GM21360 (cell line): ENCODE results near the gene SLC2A1.

Source experiments
- ATAC-seq: cut with Tn5 transposase; IDR thresholded peaks from one replicate; pipeline ENCODE4 v1.9.1; 2021; ENCODE audit warnings: mild to moderate bottlenecking, moderate library complexity; ENCODE audit not compliant: unreplicated experiment

SLC2A1 gene

DNA sequence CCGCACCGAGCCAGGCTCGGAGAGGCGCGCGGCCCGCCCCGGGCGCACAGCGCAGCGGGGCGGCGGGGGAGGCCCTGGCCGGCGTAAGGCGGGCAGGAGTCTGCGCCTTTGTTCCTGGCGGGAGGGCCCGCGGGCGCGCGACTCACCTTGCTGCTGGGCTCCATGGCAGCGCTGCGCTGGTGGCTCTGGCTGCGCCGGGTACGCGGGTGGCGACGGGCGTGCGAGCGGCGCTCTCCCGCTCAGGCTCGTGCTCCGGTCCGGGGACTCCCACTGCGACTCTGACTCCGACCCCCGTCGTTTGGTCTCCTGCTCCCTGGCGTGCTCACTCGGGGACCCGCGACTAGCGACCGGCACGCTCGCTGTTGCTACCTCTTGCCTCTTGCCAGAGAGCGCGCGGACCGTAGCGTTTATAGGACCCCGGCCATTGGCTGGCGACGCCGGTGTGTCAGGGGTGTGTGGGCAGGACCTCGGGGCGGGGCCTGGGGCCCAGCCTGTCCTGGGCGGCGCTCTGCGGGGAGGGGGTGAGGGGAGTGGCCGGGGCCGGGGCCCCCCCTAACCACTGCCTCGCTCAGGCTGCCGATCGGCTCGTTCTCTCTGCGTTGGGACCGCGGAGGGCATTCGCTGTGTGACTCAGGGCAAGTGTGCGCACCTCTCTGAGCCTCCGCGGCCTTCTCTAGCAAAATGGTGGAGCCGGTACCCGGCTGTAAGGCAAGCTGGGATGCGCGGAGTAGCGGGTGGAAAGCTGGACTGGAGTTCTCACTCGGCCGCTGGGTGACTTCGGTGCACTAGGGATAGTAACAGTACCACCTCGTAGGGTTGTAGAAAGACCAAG is at the start of gene SLC2A1:
Gene SLC2A1, minus strand, starts transcription at position 381 of the 832 bp plus-strand sequence. Its CDS starts 217 bp downstream, at position 164.
- ATAC-seq: peak; percentile 69

DNA sequence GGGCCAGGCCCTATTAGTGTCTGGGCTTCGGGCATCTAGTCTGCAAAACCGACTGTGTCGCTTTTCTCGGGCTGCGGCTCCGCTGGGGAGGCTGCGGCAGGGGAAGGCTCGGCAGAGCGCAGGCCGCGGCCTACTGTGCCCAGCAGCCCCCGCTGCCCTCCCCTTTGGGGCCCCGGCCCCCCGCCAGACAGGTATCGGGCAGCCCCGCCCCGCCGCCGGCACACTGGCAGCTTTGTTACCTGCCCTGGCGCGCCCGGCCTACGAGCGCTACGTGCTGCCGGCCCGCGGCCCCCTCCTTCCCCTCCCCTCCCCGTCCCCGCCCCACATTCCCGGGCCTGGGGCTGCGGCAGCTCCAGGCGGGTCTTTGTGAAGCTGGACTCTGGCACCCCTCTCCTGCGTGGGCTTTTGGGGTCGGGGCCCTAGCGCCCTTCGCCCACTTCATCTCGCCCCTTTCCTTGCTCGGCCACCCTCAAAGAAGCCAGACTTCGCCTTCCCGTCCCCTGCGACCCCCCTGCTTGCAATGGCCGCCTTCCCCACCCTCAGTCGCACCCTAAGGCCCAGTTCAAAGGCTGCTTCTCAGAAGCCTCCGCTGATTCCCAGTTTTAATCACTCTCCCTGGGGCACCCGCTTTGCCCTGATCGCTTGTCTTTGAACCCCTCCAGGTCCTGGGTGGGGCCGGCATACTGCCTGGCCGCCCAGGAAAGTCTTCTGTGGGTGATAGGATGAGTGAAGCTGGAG is 48.9 kb upstream of the SLC2A1 start:
- no peak for ATAC-seq

DNA sequence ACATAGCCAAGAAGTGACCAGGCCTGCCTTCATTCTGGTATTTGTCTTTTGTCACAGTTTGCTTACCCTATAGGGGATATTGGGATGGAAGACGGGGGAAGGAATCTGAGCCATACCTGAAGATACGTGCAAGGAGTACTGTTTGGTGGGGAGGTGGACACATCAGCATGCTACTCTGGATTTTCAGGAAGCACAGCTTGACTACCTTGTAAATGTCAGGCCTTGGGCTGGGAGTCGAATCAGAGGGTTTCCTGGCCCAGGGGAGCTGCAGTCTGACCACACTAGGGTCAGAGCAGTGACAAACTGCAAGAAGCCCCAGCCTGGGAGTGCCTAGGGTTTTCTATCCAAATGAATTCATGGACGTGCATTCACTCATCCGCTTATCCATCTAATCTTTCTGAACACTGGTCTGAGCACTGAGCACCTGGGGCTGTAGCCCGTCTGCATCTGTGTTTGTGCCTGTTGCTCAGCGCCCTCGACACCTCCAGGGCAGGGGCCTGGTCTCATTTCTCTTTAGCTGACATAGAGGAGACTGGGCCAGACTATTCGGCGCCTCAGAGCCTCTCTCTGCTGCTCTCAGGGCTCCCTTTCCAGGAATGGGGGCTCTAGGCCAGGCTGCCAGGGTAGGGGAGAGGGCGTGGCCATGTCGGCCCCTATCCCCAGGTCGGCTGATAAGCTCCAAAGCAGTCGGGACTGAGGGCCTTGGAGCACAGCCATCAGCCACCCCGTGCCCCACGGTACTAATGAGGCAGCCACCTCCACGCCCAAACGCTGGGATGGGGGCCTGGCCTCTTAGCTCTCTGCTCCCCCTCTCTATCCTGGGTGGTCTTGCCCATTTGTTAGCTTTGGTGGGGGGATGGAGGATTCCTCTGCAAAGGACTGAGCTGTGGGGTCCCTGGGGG is 47.0 kb upstream of the SLC2A1 start:
- no peak for ATAC-seq

DNA sequence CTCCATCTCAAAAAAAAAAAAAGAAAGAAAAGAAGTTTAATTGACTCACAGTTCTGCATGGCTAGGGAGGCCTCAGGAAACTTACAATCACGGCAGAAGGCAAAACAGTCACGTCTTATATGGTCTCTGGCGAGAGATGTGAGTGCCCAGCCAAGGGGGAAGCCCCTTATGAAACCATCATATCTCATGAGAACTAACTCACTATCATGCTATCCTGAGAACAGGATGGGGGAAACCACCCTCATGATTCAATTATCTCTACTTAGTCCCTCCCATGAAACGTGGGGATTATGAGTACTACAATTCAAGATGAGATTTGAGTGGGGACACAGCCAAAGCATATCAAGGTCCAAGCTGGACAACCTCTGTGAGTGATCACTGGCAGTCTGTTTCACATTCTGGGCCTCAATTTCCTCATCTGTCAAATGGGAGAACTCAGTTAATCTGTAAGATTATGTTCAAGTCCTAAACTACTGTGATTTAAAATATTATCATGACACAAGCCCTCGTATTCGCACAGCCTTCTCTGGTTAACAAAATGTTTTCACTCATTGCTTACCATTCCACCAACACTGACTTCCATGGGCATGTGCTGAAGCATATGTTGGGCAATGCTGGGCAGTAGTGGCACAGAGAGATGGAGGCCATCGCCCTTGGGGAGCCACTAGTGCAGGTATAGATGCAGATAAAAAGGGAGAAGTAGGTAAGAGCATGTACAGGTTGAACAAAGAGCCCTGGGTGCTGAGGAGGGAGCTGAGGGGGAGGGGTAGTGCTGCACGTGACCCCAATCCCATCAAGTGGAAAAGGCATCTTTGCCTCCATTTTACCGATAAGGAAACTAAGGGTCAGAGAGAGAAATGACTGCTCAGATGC is 46.2 kb upstream of the SLC2A1 start:
- no peak for ATAC-seq

DNA sequence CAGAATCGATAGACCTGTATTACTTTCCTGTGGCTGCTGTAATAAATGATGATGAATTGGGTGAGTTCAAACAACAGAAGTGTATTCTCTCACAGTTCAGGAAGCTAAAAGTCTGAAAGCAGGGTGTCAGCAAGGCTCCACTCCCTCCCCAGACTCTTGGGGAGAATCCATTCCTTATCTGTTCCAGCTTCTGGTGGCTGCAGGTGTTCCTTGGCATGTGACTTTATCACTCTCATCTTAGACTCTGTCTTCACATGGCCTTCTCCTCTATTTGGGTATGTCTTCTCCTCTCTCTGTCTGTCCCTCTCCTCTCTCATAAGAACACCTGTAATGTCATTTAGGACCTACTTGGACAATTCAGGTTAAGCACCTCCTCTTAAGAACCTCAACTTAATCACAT is 44.1 kb upstream of the SLC2A1 start:
- ATAC-seq: no peak

DNA sequence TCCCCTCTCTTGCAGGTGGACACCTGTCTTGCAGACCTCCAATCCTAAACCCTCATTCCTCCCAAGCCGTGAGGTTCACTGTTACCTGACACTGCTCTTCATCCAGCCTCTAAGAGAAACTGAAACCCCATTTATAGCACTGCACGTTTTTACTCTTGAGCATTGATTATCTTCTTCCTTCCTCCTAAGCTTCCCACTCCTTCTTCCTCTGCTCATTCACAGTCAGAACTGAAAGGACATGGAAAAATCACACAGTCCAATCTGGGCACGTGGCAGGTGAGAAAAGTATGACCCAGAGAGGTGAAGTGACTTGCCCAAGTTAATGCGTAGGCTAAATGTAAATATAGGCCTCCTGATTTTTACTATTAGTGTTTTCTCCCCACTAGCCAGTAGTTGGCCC is 43.4 kb upstream of the SLC2A1 start:
- ATAC-seq: no peak

DNA sequence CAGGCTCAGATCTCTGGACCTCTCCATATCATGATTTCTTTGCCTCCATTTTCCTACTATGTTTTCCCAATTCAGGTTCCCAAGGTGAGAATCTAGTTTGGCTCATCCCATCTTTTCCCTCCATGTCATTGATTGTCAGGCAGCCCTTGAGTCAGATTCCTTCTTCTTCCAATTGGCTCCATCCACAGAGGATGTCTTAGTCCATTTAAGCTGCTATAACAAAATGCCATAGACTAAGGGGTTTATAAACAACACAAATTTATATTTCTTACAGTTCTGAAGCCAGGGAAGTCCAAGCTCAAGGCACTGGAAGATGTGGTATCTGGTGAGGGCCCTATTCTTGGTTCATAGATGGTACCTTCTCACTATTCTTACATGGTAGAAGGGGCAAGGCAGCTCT is 42.8 kb upstream of the SLC2A1 start:
- no peak for ATAC-seq

DNA sequence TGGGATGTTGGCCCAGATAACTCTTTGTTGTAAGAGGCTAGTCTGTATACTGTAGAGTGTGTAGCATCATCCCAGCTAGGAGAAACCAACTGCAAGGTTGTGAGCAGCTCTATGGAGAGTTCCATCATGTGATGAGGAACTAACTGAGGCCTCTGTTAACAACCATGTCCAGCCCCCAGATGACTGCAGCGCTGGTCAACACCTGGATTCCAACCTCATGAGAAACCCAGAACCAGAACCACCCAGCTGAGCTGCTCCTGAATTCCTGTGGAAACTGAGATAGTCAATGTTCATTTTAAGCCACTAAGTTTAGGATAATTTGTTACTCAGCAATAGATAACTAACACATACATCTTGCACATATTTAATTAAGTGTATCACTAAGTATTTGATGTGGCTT is 41.6 kb upstream of the SLC2A1 start:
- ATAC-seq: no peak

DNA sequence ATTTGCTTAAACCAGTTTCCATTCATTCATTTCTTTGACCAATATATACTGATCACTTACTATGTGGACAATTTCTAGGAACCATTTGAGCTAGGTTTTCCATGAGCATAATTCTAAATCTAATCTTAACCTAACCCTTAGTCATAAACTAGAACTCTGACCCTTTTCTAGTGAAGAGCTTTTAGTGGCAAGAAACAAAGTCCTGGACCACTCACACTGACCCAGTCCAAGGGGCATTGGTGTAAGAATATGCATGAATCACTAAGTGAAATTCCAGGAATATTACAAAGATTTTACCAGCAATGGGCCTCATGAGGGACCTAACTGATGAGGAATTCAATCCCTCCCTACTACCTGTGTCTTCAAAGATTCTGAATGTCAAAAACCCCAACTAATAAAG is 40.6 kb upstream of the SLC2A1 start:
- ATAC-seq: no peak

DNA sequence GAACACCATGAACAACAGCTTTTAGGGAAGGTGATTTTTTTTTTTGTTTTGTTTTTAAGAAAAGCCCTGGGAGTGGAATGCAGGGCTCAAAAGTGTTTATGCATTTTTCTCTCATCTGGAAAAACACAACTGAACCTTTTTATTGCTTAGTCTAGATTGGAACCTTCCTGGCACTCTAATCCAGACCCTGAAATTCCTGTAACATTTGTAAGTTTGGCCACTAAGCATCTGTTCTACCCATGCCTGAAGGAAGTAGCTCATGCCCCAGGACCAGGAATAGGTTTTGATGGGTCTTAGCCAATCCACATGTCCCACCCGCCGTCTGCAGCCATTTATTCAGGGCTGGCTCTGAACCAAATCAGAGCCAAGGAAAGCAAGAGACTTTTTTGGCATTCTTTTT is 39.7 kb upstream of the SLC2A1 start:
- ATAC-seq: no peak

DNA sequence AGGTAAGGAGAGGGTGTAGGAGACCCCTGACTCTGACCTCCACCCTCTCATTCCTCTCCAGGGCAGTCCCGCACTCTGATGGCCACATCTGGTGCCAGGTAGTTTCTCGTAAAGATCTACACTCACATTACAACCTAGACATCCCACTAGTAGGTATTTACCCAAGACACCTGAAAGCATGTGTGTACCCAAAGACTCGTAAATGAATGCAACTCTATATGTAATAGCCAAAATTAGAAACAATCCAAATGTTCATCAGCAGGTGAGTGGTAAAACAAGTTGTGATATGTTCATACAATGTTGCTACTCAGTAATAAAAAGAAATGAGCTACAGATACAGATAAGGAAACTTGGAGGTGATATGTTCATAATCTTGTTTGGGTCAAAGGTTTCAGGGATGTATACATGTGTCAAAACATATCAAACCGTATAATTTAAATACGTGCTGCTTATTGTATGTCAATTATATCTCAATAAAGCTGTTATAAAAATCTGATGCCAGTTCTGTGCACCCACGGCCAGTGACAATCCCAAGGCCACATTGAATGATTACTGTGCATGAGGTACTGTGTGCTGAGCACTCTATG is 37.8 kb upstream of the SLC2A1 start:
- no peak for ATAC-seq

DNA sequence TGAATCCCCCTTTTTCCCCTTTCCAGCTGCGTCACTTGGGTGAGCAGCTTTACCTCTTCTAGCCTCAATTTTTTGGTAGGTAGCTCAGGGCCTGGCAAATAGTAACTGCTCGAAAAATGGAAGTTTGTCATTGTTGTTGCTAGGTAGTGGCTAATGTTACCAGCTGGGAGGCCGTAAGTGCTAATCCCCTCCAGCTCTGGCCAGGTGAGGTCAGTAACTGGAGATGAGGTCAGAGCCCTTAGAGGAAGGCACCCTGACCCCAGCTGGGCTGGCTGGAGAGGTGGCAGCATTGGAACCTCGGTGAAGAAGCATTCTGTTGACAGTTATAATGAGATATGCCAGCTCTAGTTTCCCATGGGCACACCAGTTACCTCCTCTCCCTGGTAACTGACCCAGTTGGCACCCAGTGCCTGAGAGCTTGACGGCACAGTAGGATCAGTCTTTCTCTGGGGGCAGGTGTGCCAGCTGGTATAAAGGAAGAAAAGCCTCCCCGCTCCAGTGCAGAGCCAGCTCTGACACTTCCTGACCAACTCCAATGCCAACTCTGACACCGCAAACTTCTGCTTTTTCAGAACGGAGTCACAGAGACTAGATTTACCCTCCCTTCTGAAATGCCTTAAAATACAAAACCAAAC is 35.0 kb upstream of the SLC2A1 start:
- no peak for ATAC-seq

DNA sequence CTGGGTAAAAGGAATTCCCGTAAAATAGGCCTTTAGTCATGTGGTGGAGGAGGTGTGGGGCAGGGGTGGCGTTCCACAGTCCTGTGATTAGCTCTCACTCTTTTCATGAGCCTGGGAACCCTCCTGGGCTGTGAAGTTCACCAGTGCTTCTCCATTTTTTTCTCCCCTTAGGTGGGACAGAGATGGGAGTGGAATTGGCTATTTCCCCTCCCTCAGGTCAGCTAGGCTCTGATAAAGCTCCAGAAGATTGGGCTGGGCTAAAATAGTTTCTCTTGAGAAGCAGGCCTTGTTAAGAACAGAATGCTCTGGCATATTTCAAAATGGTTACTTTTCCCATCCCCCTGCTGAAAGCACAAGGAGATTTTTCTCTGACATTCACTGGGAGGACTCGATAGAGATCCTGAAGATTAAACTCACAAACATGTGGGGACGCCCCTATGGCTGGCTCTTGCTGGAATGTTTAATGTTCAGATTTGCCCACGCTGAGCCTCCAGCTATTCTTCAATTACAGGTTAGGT is 33.4 kb upstream of the SLC2A1 start:
- ATAC-seq: no peak

DNA sequence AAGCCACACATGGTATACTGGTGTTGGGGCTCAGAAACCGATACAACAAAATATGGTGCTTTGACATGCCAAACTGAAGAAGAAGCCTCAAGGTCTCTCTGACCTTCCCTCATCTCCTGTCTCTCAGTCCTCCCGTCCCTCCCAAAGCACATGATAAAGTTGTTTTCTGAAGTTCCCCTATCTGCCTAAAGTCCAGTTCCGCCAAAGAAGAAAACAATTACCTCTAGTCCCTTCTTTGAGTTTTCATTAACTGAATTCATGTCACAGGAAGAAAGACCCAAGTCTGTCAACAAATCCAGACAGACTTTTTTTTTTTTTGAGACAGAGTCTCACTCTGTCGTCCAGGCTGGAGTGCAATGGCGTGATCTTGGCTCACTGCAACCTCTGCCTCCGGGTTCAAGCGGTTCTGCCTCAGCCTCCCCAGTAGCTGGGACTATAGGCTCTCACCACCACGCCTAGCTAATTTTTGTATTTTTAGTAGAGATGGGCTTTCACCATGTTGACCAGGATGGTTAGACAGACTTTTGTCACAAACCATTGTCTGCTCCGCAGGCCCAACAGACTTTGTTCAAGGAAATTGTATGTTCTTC is 32.2 kb upstream of the SLC2A1 start:
- ATAC-seq: no peak

DNA sequence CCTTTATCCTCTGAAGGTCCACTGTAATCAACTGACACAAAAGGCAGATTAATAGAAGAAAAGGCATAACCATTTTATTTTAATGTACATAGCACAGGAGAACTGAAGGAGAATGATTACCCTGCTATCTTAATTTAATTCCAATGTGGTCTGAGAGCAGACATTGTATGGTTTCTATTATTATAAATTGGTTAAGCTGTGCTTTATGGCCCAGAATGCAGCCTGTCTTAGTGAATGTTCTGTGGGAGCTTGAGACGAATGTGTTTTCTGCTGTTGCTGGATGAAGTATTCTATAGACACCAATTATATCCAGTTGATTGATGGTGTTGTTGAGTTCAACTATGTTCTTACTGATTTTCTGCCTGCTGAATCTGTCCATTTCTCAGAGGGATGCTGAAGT is 25.0 kb upstream of the SLC2A1 start:
- ATAC-seq: no peak

DNA sequence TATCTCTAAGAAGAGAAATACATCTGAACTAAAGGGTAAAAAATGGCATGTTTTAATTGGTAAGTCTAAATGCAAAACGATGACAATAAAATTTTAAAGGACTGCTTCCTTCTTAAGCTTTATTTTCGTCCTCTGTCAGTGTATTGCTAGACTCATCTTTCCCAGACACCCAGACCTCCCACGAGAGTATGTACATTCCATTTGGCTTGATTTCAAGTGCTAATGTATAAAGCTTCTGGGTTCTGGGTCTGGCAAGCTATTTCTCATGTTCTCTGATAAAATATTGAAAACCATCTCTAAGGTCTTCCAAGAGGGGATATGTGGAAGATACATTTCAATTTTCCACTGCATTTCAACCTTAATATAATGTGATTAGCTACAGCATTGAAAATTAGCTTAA is 24.6 kb upstream of the SLC2A1 start:
- no peak for ATAC-seq

DNA sequence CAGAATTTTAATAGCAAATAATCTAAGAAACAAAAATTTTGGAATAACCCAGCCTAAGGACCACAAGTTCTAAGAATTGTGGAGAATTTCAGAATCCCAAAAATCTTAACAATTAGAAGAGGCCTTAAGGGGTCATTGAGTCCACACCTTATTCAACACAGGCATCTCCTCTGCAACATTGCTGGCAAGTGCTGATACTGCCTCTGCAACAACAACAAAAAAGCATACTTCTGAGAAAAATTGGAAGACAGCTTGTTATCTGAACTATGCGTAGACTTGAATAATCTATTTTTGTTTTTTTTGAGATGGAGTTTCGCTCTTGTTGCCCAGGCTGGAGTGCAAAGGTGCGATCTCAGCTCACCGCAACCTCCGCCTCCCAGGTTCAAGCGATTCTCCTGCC is 24.0 kb upstream of the SLC2A1 start:
- no peak for ATAC-seq

DNA sequence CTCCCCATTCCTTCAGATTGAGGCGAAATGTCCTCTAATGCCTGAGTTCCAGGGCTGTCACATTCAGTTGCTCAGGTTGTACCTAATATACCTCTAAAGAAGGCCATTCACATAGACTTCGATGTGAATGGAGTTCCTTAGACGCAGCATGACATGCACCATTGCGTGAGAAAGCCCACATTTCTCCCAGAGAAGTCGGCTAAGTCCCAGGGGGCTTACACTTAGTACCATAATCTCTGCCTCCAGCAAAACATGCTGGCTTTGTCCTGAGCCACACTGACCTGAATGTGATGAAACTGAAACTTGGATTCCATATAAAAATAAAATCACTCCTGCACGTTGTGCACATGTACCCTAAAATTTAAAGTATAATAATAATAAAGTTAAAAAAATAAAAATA is 23.2 kb upstream of the SLC2A1 start:
- no peak for ATAC-seq

DNA sequence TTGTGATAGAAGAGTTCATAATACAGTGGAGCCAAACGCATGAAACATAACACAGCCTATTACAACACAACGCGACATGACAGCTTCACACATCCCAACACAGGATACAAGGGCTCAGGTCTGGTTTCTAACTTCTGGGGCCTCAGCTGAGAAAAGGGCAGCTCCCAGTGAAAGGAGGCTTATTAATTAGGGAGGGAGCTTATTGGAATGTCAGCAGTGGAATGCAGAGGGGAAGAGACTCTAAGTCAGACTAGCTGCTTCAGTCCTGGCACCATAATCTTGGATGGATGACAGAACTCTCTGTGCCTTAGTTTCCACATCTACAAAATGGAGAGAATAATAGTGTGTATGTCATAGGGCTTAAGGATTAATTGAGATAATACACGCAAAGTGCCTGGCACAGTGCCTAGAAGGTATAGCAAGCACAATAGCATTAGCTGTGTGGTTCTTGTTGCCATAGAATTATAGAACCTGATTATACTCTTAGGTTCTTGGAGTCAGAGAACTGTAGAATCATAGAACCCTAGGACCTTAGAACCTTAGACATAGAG is 22.7 kb upstream of the SLC2A1 start:
- ATAC-seq: no peak
